Esophagus muscularis mucosa (tissue), 3 donors: ENCODE data around the gene FNDC1.

ENCODE experiments used
- POLR2A ChIP-seq: fragments of 450-650 bp; IDR thresholded peaks from one replicate; pipeline ENCODE4 v1.6.1; 2017; ENCODE audit warnings: antibody characterized with exemption, moderate library complexity, mild to moderate bottlenecking, low read depth
- TF ChIP-seq, protein P1 (sequence below), 3 experiments: fragments of 200-600 bp in 2 of 3; fragments of 450-650 bp in 1 of 3; sonication (generic) in 2 of 3; IDR thresholded peaks; one replicate each; pipeline ENCODE4 v1.5.1; 2017 to 2019; ENCODE audit warnings: antibody characterized with exemption in 3 of 3, mild to moderate bottlenecking in 2 of 3, moderate library complexity in 1 of 3

DNA sequence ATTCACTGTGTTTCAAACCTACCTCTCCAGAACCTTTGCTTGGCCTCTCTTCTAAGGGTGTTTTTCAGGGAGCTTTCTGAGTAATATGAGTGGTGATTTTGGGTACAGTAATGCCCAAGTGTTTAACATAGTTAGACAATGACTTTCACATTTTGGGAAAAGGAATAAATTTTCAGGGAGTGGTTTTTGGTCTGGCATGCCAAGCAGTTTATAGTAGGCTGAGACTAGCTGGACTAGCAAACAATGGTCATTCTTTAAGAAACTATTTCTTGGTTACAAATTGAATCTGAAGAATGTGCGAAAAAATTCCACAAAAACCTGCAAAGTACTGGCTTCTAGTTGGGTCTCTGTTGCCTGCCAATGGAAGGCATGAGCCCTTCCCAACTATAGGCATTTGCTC is 15.4 kb downstream of the FNDC1 start:
- TF ChIP-seq, protein P1, sequence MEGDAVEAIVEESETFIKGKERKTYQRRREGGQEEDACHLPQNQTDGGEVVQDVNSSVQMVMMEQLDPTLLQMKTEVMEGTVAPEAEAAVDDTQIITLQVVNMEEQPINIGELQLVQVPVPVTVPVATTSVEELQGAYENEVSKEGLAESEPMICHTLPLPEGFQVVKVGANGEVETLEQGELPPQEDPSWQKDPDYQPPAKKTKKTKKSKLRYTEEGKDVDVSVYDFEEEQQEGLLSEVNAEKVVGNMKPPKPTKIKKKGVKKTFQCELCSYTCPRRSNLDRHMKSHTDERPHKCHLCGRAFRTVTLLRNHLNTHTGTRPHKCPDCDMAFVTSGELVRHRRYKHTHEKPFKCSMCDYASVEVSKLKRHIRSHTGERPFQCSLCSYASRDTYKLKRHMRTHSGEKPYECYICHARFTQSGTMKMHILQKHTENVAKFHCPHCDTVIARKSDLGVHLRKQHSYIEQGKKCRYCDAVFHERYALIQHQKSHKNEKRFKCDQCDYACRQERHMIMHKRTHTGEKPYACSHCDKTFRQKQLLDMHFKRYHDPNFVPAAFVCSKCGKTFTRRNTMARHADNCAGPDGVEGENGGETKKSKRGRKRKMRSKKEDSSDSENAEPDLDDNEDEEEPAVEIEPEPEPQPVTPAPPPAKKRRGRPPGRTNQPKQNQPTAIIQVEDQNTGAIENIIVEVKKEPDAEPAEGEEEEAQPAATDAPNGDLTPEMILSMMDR (IDR thresholded peaks at IDR 0.05), result no peak
- no peak for TF ChIP-seq POLR2A
